Prostate gland (tissue), 2 donors: ENCODE data around the gene RNF121. TPM values are rescaled to one million over a fixed set of nuclear protein-coding genes. Genes with fewer than 3 reads are reported as not detected.

ENCODE experiments used
- DNase-seq: peaks from one replicate; pipeline ENCODE4 v3.0.0-alpha.2; 2019; ENCODE audit warnings: low spot score
- H3K27ac ChIP-seq, 2 donors: fragments of 200-600 bp; sonication (generic); 2 replicates each; pipeline ENCODE4 v1.5.1; 2017 to 2019
- H3K27me3 ChIP-seq: fragments of 200-600 bp; sonication (generic); replicated peaks from 2 replicates; pipeline ENCODE4 v1.5.1; 2019; ENCODE audit not compliant: insufficient read depth
- H3K36me3 ChIP-seq, 2 donors: fragments of 200-600 bp; sonication (generic); 1 replicate in 1 of 2; 2 replicates in 1 of 2; pipeline versions ENCODE4 v1.5.1 to v1.8.1; 2017 to 2019
- H3K4me1 ChIP-seq: fragments of 200-600 bp; sonication (generic); replicated peaks from 2 replicates; pipeline ENCODE4 v1.5.1; 2019
- H3K4me3 ChIP-seq, 2 donors: fragments of 200-600 bp; sonication (generic); 2 replicates each; pipeline ENCODE4 v1.5.1; 2017 to 2019
- H3K9me3 ChIP-seq: fragments of 200-600 bp; sonication (generic); 2 replicates; pipeline ENCODE4 v1.5.1; 2017
- CTCF ChIP-seq, 4 experiments: fragments of 200-600 bp in 2 of 4; fragments of 450-650 bp in 2 of 4; sonication (generic) in 2 of 4; IDR thresholded peaks; 1 replicate in 3 of 4; 2 replicates in 1 of 4; pipeline ENCODE4 v1.5.1; 2016 to 2019; ENCODE audit warnings: antibody characterized with exemption in 4 of 4, mild to moderate bottlenecking in 2 of 4, moderate library complexity in 2 of 4
- POLR2A ChIP-seq: fragments of 450-650 bp; IDR thresholded peaks from one replicate; pipeline ENCODE4 v1.6.1; 2016; ENCODE audit warnings: antibody characterized with exemption, mild to moderate bottlenecking
- POLR2AphosphoS5 ChIP-seq: sonication (generic); formaldehyde crosslinking; IDR thresholded peaks from one replicate; pipeline ENCODE4 v1.6.1; 2017; ENCODE audit warnings: antibody characterized with exemption
- WGBS: methylation state at CpG from one replicate; pipeline ENCODE4 v1.1.5; 2018; 5-methylcytosine and 5-hydroxymethylcytosine counted together
- intact Hi-C: fragments of 100-400 bp; cut with DNase I; formaldehyde crosslinking; loops from one replicate; pipeline ENCODE4 v1.14.2; 2022
- total RNA-seq, 2 donors: library from RNA; depleted of rRNA; stranded (reverse); fragments of >200 nt; gene quantifications; one replicate each; pipeline ENCODE4 v1.1.0, GENCODE V29; 2016

RNF121 gene
- total RNA-seq, 2 donors from 2014 or later, result 32.4 to 48.0 TPM

GRCh38 chr11:71964641-71965040 is 35.8 kb downstream of the RNF121 start:
- no peaks in the 10 kb centered on the region for H3K4me1 ChIP-seq
- intact Hi-C loops, result no loop called here
- DNase-seq, result no peak
- H3K36me3 ChIP-seq, result no peaks in the 10 kb centered on the region
- H3K27ac ChIP-seq, result no peak overlapping the region
- WGBS, result 91% methylated on average over 4 of the region's 4 CpGs
- TF ChIP-seq POLR2AphosphoS5 (no peak), POLR2A (no peak), CTCF (IDR thresholded peaks at IDR 0.05) (no peak)
- H3K9me3 ChIP-seq, result no peaks in the 10 kb centered on the region
- H3K27me3 ChIP-seq, result no peaks in the 10 kb centered on the region
- H3K4me3 ChIP-seq, result no peak overlapping the region

GRCh38 chr11:71971680-71972079 is 42.8 kb downstream of the RNF121 start:
- 95% methylated on average over 2 of the region's 2 CpGs for WGBS
- no peak overlapping the region for H3K4me3 ChIP-seq
- H3K9me3 ChIP-seq, result no peaks in the 10 kb centered on the region
- no peak for DNase-seq
- H3K27ac ChIP-seq, result no peak overlapping the region
- TF ChIP-seq CTCF (IDR thresholded peaks at IDR 0.05), result no peak
- TF ChIP-seq POLR2AphosphoS5, result no peak
- TF ChIP-seq POLR2A, result no peak
- no peaks in the 10 kb centered on the region for H3K27me3 ChIP-seq
- H3K4me1 ChIP-seq, result no peaks in the 10 kb centered on the region
- intact Hi-C loops, result no loop called here
- H3K36me3 ChIP-seq, result no peaks in the 10 kb centered on the region

DNA sequence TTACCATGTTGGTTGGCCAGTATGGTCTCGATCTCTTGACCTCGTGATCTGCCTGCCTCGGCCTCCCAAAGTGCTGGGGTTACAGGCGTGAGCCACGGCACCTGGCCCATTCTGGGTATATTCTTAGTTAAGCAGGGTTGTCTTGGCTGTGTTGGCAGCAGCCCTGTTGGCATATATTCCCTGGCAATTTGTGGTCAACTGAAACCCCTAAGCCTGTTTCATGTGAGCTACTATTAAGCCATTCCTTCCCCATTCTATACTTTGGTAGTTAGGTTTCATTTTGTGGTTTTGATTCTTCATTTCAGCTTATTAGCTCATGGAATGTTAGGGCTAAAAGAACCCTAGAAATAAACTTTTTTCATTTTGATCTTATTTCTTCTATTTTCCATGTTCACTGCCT is 47.7 kb downstream of the RNF121 start:
- H3K27ac ChIP-seq, result no peak overlapping the region
- H3K36me3 ChIP-seq, result no peaks in the 10 kb centered on the region
- H3K4me3 ChIP-seq, result no peak overlapping the region
- H3K27me3 ChIP-seq, result no peaks in the 10 kb centered on the region
- no peak for TF ChIP-seq CTCF (IDR thresholded peaks at IDR 0.05)
- TF ChIP-seq POLR2A, result no peak
- TF ChIP-seq POLR2AphosphoS5, result no peak
- 91% methylated on average over 5 of the region's 5 CpGs for WGBS
- no peaks in the 10 kb centered on the region for H3K4me1 ChIP-seq
- no peaks in the 10 kb centered on the region for H3K9me3 ChIP-seq
- no peak for DNase-seq
- intact Hi-C loops, result loop anchor here (2.0 to 5.0 kb wide), 3 partner anchors 36 to 166 kb away; no protein-coding TSS in a partner anchor

DNA sequence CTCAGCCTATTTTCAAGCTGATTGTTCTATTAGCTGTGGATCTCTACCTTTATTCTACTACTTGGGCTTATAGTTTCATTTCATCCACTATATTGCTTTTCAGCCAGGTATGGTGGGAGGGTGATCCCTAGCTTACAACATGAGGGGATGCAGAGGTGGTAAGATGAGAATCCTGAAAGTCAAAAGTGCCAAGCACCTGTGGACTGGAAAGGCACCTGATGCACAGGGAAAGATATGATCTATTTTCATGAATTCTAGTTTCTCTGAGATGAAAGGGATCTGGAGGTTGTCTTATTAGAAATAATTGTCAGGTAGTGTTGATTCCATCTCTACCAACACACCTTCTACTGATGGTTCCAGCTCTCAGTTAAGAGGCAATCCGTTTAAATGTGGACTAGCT is 48.2 kb downstream of the RNF121 start:
- Histone ChIP-seq H3K9me3 (no peaks in the 10 kb centered on the region), H3K4me1 (no peaks in the 10 kb centered on the region), H3K4me3 (no peak overlapping the region), H3K27ac (no peak overlapping the region), H3K36me3 (no peaks in the 10 kb centered on the region), H3K27me3 (no peaks in the 10 kb centered on the region)
- TF ChIP-seq POLR2A (no peak), POLR2AphosphoS5 (no peak), CTCF (IDR thresholded peaks at IDR 0.05) (no peak)
- 91% methylated on average over 1 of the region's 1 CpG for WGBS
- intact Hi-C loops, result loop anchor here (2.0 to 5.0 kb wide), 3 partner anchors 36 to 165 kb away; no protein-coding TSS in a partner anchor
- DNase-seq, result no peak

DNA sequence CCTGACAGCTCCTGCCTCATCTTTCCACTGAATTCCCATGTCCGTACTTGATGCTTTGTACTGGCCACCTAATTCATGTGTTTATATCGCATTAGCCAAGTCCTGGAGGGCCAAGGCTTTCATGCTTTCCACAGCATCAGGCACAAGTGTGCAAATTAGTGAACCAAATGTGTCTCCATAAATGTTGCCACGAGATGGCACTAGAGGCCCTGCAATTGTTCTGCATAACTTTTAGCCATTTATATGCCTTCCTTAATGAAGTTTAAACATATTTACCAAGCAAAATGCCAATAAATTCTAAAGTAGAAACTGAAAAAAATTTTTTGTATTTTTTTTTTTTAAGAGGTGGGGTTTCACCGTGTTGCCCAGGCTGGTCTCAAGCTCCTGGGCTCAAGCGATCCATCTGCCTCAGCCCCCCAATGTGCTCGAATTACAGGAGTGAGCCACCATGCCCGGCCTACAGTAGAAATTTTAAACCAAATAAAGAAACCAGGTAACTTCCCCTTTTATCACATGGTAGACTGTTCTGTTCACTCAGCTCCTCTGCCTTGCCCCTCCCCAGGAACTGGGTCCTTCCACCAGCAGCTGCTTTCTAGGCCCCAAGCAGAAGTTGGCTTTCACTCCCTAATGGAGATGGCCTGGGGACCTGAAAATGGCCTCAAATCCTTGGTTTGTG is 49.0 kb downstream of the RNF121 start:
- Histone ChIP-seq H3K4me1 (no peaks in the 10 kb centered on the region), H3K27me3 (no peaks in the 10 kb centered on the region), H3K9me3 (no peaks in the 10 kb centered on the region), H3K36me3 (no peaks in the 10 kb centered on the region), H3K27ac (no peak overlapping the region), H3K4me3 (no peak overlapping the region)
- DNase-seq, result peak; percentile 52
- TF ChIP-seq CTCF (IDR thresholded peaks at IDR 0.05), result peak in 3 of 4 experiments; percentile 66 to 81 (median 81)
- peak; percentile 46 for TF ChIP-seq POLR2AphosphoS5
- no peak for TF ChIP-seq POLR2A
- intact Hi-C loops, result loop anchor here (2.0 to 5.0 kb wide), 3 partner anchors 35 to 164 kb away; no protein-coding TSS in a partner anchor
- 45% methylated on average over 7 of the region's 7 CpGs for WGBS
